Loucy (cell line): Measurements from ENCODE around the gene DPF3.

Experiments used
- H2AFZ ChIP-seq: fragments of 200-600 bp; sonication (generic); 2 replicates; pipeline ENCODE4 v1.6.0; 2016; ENCODE audit warnings: antibody characterized with exemption, mild to moderate bottlenecking, low read length, moderate library complexity
- H3F3A ChIP-seq: fragments of 200-600 bp; 2 replicates; pipeline ENCODE4 v1.6.0; 2016; ENCODE audit warnings: antibody characterized with exemption, low read depth, mild to moderate bottlenecking
- H3K27me3 ChIP-seq: fragments of 200-600 bp; sonication (generic); 2 replicates; pipeline ENCODE4 v1.6.1; 2014; ENCODE audit warnings: low read length, mild to moderate bottlenecking; ENCODE audit not compliant: insufficient read depth, poor library complexity, severe bottlenecking
- H3K36me3 ChIP-seq: fragments of 200-600 bp; sonication (generic); 2 replicates; pipeline ENCODE4 v1.6.1; 2016; ENCODE audit warnings: low read length; ENCODE audit not compliant: insufficient read depth
- H3K4me1 ChIP-seq: fragments of 200-600 bp; sonication (generic); 2 replicates; pipeline ENCODE4 v1.5.1; 2014; ENCODE audit warnings: low read length, mild to moderate bottlenecking; ENCODE audit not compliant: insufficient read depth, poor library complexity, severe bottlenecking
- H3K4me2 ChIP-seq: fragments of 200-600 bp; sonication (generic); 2 replicates; pipeline ENCODE4 v1.6.0; 2014; ENCODE audit warnings: antibody characterized with exemption, low read length, low read depth, mild to moderate bottlenecking; ENCODE audit not compliant: poor library complexity, severe bottlenecking
- H3K4me3 ChIP-seq: fragments of 200-600 bp; sonication (generic); 2 replicates; pipeline ENCODE4 v1.5.1; 2014; ENCODE audit warnings: low read length, mild to moderate bottlenecking, mixed read lengths; ENCODE audit not compliant: poor library complexity, severe bottlenecking
- H3K79me2 ChIP-seq: fragments of 200-600 bp; sonication (generic); 2 replicates; pipeline ENCODE4 v1.6.1; 2014; ENCODE audit warnings: low read length; ENCODE audit not compliant: insufficient read depth
- H3K9ac ChIP-seq: fragments of 200-600 bp; sonication (generic); 2 replicates; pipeline ENCODE4 v1.6.0; 2014; ENCODE audit warnings: mild to moderate bottlenecking, low read depth, low read length, moderate library complexity; ENCODE audit not compliant: poor library complexity, severe bottlenecking
- H3K9me2 ChIP-seq: fragments of 200-600 bp; sonication (generic); replicated peaks from 2 replicates; pipeline ENCODE4 v1.6.1; 2016; ENCODE audit warnings: low read depth, low read length, mixed read lengths
- H3K9me3 ChIP-seq: fragments of 200-600 bp; sonication (generic); 2 replicates; pipeline ENCODE4 v1.6.1; 2014; ENCODE audit warnings: mild to moderate bottlenecking, antibody characterized with exemption, low read length, low read depth; ENCODE audit not compliant: insufficient read depth
- H4K20me1 ChIP-seq: fragments of 200-600 bp; sonication (generic); 2 replicates; pipeline ENCODE4 v1.6.0; 2014; ENCODE audit warnings: antibody characterized with exemption, low read length, mild to moderate bottlenecking; ENCODE audit not compliant: insufficient read depth, poor library complexity, severe bottlenecking
- EZH2phosphoT487 ChIP-seq: fragments of 200-600 bp; IDR thresholded peaks from 2 replicates; pipeline ENCODE4 v1.6.1; 2018; ENCODE audit warnings: antibody characterized with exemption, mild to moderate bottlenecking, moderate library complexity, borderline replicate concordance
- TF ChIP-seq, protein P1 (sequence below): fragments of 200-600 bp; sonication (generic); conservative IDR thresholded peaks from 2 replicates; pipeline ENCODE4 v1.5.1; 2014; ENCODE audit warnings: mild to moderate bottlenecking, antibody characterized with exemption, low read length

The DPF3 gene

DNA sequence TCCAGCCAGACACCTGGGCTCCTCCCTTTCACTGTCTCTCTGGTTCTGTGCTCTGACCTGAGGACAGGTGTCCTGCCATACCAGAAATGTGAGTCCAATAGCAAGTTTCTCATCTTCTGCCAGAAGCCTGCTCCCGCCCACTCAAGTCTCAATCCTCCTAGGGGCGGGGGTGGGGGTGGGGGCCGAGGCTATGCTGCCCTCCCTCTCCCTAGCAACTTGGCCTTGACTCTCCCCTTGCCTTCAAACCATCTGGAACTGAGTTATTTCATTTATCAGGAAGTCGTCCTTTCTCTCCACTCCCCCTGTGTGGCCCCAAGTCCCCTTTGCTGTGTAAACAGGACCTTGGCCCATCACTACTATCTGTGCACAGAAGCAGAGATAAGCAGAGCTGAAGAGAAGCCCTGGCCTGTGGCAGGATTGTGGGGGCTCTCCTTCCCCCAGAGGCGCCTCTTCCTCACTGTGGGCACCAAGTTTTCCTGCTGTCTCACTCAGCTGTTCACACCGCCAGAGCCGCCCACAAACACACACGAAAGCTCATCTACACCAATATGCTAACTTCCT lies 117.1 kb downstream of the DPF3 start:
- H3K4me3 ChIP-seq: no peak overlapping the region
- H4K20me1 ChIP-seq: peaks cover 57% of the 10 kb centered on the region
- H3K79me2 ChIP-seq: peaks cover 100% of the 10 kb centered on the region
- H3K9me2 ChIP-seq: no peaks in the 10 kb centered on the region
- no peaks in the 10 kb centered on the region for H3K27me3 ChIP-seq
- peaks cover 46% of the 10 kb centered on the region for H3K36me3 ChIP-seq
- peak overlapping the region; percentile 5 for H3K4me2 ChIP-seq
- no peaks in the 10 kb centered on the region for H3F3A ChIP-seq
- H2AFZ ChIP-seq: no peak overlapping the region
- H3K9ac ChIP-seq: no peak overlapping the region
- H3K4me1 ChIP-seq: peaks cover 21% of the 10 kb centered on the region
- H3K9me3 ChIP-seq: peaks cover 11% of the 10 kb centered on the region; the same call in 1 of the 2 replicates
- TF ChIP-seq, protein P1, sequence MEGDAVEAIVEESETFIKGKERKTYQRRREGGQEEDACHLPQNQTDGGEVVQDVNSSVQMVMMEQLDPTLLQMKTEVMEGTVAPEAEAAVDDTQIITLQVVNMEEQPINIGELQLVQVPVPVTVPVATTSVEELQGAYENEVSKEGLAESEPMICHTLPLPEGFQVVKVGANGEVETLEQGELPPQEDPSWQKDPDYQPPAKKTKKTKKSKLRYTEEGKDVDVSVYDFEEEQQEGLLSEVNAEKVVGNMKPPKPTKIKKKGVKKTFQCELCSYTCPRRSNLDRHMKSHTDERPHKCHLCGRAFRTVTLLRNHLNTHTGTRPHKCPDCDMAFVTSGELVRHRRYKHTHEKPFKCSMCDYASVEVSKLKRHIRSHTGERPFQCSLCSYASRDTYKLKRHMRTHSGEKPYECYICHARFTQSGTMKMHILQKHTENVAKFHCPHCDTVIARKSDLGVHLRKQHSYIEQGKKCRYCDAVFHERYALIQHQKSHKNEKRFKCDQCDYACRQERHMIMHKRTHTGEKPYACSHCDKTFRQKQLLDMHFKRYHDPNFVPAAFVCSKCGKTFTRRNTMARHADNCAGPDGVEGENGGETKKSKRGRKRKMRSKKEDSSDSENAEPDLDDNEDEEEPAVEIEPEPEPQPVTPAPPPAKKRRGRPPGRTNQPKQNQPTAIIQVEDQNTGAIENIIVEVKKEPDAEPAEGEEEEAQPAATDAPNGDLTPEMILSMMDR: no peak
- TF ChIP-seq EZH2phosphoT487: no peak

DNA sequence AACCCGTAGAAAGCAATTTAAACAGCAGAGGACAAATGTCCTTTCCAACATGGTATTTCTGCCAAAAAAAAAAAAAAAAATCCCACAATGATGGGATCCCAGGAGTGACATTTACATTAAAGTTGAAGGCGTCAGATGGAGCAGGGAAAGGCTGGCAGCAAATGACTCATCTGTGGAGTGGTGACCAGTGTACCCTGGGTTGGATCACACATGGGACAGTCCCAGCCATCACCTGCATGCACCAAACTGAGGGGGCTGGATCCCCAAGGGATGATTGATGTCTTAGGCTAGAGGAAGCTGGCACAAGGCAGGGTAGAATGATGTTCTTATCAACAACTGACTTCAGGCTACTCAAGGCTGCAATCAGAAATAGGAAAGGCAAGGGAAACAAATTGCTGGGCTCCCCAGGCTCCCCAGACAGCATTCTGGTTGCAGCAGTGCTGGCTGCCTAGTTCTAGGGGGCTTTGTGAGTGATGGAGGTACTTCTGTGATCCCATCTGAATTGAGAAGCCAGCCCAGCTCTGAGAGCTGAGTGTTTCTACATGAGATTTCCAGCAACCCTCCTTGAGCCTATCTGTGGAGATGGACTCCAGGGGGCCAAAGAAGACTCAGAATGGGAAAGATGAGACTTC lies 117.9 kb downstream of the DPF3 start:
- TF ChIP-seq EZH2phosphoT487: no peak
- TF ChIP-seq, protein P1: no peak
- Histone ChIP-seq H3K4me2 (no peak overlapping the region), H3K9ac (no peak overlapping the region)

DNA sequence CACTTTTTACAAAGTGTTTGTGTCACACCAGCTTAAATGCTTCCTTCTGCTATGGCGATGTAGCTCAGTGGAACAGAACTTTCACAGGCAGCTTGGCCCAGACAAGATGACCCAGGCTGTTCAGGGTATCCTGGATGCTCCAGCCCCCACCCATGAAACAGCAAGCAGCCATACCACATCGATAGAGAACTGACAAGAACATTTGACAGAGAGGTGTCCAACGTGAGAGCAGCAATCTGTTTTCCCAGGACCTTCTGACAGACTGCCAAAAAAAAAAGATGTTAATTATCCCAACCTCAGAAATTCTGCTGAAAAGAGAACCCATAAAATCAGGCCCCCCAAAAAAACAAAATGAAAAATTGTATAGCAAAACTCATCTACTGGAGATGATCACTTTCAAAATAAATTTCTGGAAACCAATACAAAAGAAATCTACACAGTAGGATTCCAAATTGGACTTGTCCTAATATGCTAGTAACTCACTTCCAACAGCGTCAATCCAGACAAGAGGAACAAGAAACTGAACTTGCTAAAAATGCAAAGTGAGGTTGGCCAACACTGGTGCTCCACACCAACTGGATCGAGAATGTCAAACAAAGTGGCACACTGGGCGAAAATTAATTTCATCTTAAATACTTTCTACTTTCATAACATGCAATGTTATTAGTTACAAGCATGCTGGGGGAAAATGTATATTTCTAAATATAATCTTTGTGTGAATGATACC lies 118.8 kb downstream of the DPF3 start:
- H3K36me3 ChIP-seq: peaks cover 43% of the 10 kb centered on the region
- H4K20me1 ChIP-seq: peaks cover 48% of the 10 kb centered on the region
- H2AFZ ChIP-seq: no peak overlapping the region
- H3K4me1 ChIP-seq: peaks cover 21% of the 10 kb centered on the region
- peaks cover 95% of the 10 kb centered on the region for H3K79me2 ChIP-seq
- no peak overlapping the region for H3K4me2 ChIP-seq
- H3K9me3 ChIP-seq: peaks cover 11% of the 10 kb centered on the region; the same call in 1 of the 2 replicates
- no peak overlapping the region for H3K9ac ChIP-seq
- H3F3A ChIP-seq: no peaks in the 10 kb centered on the region
- H3K27me3 ChIP-seq: no peaks in the 10 kb centered on the region
- no peak for TF ChIP-seq EZH2phosphoT487
- TF ChIP-seq, protein P1: no peak
- no peaks in the 10 kb centered on the region for H3K9me2 ChIP-seq
- no peak overlapping the region for H3K4me3 ChIP-seq

More for the DNA sequence above, 117.9 kb downstream of the DPF3 start:
- H3K4me1 ChIP-seq: peaks cover 21% of the 10 kb centered on the region
- no peaks in the 10 kb centered on the region for H3K27me3 ChIP-seq
- peaks cover 11% of the 10 kb centered on the region; the same call in 1 of the 2 replicates for H3K9me3 ChIP-seq
- no peaks in the 10 kb centered on the region for H3F3A ChIP-seq
- H3K36me3 ChIP-seq: peaks cover 45% of the 10 kb centered on the region
- peaks cover 98% of the 10 kb centered on the region for H3K79me2 ChIP-seq
- H2AFZ ChIP-seq: no peak overlapping the region
- H3K9me2 ChIP-seq: no peaks in the 10 kb centered on the region
- H3K4me3 ChIP-seq: no peak overlapping the region
- peaks cover 50% of the 10 kb centered on the region for H4K20me1 ChIP-seq
